Left hindlimb (tissue), 1 donor: Measurements from ENCODE around the gene UROC1.
A peak's percentile ranks its signal among the peaks of the same experiment; 100 is the strongest.

Source experiments
- DNase-seq: peaks from one replicate; pipeline ENCODE4 v3.0.0-alpha.2; 2018

UROC1 gene

DNA sequence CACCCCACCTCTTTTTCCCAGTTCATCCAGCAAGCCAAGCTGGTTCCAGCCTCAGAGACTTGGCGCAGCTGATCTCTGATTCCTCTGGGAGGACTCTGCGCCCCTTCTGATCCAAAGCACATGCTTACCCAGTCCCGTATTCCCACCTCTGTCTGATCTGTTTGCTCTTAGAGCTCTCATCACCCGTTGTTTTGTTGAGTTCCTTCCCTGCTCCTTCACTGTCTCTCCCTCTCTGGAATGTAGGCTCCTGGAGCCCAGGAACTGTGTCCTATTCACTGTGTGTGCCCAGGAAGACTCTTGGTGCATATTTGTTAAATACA is 40.6 kb downstream of the UROC1 start:
- DNase-seq, result peak; percentile 34

DNA sequence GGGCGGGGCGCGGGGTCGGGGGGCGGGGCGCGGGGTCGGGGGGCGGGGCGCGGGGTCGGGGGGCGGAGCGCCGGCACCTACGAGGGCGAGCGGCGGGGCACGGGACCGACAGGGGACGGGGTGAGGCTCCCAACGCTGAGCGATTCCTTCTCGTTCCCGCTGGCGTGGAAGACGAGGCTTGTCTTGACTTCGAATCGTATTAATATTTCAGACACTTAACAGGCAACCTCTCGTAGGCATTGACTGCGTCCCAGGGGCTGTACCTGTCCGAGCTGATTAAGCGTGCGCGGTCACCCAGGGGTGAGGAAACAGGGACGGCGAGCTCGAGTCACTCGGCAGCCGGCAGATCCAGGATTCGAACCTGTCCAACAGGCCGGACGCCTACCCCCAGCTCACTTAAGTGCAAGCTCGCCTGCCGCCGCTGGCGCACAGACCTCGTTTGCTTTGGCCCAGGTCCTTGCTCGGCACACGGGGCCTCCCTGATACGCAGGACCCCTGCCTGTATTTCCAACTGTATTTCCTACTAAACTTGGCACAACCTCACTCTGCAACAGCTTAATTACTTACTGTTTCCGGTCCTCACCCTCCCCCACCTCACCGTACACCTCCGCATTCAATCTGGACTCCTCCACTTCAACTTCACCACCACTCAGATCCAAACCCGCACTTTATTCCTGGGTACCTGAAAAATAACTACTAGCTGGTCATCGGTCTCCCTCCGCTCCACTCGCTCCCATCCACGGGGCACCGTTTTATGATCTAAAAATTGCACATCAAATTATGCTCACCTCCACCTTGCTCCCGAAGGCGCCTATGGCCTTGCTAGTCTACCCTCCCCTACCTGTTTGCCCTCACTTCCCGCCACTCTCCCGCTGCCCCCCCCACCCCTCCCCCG is 41.2 kb downstream of the UROC1 start:
- DNase-seq, result peak; percentile 71

DNA sequence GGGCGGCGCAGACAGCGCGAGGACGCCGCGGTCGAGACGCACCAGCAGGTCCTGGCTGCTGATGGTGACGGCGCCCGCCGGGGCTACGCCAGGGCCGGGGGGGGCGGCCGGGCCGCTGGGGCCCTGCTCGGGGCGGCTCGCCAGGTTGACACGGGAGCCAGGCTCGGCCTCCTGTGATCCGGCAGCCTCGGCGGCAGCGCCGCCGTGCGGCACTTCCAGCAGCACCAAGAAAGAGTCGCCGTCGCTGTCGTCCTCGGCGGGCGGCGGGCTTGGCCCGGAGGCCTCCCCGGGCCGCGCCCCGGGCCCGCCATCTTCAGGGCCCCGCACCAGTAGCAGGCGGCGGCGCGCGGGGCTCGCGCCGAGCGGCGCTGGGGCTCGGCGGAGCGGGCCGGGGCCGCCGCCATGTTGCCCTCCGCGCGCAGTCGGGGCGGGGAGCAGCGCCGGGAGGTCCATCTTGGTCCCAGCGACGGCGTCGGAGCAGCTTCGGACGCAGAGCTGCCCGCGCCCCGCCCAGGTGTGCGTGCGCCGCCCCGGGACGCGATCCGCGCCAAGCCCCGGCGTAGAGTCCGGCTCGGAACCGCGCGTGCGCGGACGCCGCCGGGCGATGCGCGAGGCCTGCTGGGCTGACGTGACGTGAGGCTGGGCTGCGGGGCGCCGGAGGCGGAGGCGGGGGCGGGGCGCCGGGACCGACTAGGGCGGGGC is 42.0 kb downstream of the UROC1 start, which contains the start of gene ZXDC:
ZXDC (minus strand) TSS at position 479 of the 702 bp plus-strand sequence; CDS start at position 453, 26 bp downstream.
- peak; percentile 95 for DNase-seq

GRCh38 chr3:126474498-126475412 is 42.8 kb downstream of the UROC1 start:
- peak; percentile 61 for DNase-seq

DNA sequence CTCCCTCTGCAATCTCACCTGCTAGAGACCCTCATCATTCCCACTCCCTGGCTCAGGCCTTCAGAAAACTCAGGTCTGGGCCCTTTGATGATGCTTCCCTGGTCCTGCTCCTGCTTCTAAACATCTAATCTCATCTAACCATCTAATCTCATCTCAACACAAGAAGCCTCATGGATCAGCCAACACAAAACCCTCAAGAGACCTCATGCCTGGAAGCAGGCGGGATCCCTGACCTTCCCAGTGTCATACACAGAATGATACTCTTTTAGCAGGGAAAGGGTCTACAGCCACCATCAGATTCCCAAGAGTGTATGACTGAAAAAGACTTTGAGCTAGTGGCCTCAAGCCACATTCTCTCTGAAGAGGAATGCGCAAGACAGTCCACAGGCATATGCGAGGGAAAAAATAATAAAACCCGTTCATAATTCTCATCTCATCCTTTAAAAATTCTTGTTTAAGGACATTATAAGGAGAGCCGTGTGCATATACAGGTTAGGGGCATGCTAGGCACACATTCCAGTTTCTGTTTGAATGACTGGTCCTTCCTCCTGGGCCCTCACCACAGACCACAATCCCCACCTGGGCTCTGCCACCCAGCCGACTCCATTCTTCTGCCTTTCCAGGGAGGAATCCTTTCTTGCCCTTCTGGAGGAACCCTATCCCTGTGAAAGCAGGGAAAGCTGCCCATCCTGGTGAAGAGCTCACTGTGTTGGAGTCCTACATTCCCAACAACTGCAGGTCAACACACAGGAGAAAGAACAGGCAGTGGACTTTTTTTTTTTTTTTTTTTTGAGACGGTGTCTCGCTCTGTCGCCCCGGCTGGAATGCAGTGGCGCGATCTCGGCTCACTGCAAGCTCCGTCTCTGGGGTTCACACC is 44.0 kb downstream of the UROC1 start:
- no peak for DNase-seq

DNA sequence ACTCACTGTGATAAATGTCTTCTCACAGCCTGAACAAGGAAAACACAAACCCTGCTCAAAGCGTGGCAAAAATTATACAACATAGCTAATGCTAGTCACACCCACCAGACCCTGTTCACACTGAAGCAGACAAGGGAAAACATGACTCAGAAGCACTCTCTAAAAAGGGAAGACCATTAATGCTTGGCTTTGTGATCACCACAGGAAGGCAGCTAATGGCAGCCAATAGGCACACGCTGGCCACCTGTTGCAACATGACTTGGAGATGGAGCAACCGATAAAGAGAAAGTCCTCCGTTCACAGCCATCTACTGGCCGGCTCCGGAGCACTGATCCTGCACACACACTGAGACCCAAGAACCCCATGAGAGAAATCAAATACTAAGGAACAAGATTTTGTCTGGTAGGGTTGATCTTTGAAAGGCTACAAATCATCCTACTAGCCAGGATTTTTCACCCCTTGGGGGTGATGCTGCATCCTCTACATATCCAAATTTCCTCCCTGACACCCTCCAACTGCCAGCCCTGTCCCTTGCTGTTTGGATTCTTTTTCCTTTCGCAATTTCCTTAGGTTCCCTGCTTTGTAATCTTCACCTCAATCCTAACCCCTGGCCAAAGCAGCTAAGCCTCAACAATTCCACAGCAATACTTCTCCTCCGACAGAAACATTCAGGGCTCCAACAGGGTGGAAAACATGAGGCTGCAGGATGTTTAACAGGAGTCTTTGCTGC is 45.1 kb downstream of the UROC1 start:
- no peak for DNase-seq

DNA sequence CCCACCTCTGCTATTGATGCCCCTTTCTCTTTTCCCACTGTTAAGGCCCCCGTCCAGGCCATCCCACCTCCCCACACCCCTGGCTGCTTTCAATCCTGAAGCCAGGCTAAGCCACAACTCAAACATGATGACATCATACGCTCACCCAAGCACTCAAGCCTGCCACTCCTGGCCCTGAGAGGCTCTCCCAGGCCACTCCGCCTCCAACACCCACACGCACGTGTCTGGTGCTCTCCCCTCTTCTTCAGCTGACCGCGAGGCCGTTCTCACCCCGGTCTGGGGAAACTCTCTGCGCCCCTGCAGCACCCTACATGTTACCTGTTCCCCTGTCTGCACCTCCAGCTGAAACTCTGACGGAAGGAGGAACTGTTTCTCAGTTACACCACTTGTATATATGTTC is 48.1 kb downstream of the UROC1 start:
- no peak for DNase-seq

- no peak for DNase-seq
These were observed 49.3 kb downstream of the UROC1 start for GRCh38 chr3:126468028-126468891.

DNA sequence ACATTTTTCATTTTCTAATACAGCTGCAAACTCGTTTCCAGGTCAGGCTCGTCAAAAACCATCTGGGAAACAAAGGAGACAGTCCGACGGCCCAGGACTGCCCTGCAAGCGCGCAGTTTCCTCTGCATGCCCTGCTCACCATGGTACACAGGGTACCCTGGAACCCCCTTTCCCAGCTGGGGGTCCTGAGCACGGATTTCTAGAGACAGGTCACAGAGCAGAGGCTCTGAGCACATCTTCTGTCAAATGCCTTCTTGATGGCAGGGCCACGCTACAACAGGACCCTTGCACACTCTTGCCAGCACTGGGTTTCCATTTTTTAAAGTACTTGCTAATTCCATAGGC is 50.0 kb downstream of the UROC1 start:
- no peak for DNase-seq

- no peak for DNase-seq
These were observed 50.5 kb downstream of the UROC1 start for GRCh38 chr3:126466886-126467610.

DNA sequence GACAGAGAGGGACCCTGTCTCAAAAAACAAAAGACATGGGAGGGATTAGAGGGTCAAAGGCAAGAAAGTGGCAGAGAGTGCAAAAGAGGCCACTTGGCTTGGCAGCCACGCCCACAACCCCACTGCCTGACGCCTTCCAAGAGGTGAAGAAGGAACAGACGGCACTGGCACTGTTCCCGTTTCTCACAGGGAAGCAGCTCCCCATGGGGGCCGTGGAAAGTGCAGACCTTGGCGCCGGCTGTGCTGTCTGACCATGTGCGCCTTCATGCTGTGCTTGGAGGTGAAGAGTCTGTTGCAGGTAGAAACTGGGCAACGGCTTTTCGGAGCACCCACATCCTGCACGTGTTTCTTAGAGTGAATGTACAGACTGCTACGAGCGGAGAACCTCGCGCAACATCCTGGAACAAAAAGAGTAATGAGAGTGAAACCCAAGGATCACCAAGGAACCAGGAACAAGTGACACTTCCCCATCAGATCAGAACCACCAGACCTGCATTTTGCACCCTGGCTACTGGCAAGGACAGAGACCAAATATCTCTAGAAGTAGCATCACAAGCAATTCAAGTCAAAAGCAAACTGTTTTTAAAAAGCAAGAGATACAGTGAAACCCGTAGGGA is 51.5 kb downstream of the UROC1 start:
- no peak for DNase-seq

- no peak for DNase-seq
These were observed 52.6 kb downstream of the UROC1 start for GRCh38 chr3:126464997-126465396.

DNA sequence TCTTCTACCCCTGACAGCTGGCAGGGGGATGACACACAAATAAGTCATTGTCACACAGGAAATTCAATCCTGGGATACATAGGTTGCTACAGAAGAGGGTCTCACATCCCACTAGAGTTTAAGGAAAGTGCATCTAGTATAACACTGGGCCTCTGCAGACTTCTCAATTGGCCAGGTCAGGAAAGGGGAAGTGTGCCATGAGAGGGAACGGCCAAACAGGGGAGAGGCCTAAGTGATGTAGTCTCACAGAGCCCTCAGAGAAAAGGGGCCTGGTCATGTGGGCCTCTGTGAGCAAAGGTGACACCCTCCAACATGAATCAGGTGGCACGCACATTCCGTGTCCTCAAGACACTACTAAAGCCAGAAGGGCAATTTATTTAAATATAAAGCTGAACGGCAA is 53.1 kb downstream of the UROC1 start:
- no peak for DNase-seq

- DNase-seq, result no peak
These were observed 53.5 kb downstream of the UROC1 start for GRCh38 chr3:126464093-126464492.

DNA sequence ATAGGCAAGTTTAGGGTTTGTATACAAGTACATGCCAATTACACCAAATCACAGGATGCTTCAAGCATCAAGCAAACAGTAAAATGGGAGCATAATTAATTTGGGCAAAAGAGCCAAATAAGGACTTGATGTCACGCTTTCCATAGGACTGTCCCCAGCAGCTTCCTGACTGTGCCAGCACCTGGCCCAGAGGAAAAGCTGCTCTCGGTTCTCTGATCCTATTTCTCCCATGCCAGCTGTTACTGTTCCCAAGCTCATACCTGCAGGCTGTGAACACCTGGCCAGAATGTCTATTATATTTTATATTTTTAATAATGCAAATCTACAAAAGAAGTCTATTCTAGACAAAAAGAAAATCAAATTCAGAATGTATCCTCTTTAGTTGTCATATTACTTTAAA is 54.1 kb downstream of the UROC1 start:
- no peak for DNase-seq

DNA sequence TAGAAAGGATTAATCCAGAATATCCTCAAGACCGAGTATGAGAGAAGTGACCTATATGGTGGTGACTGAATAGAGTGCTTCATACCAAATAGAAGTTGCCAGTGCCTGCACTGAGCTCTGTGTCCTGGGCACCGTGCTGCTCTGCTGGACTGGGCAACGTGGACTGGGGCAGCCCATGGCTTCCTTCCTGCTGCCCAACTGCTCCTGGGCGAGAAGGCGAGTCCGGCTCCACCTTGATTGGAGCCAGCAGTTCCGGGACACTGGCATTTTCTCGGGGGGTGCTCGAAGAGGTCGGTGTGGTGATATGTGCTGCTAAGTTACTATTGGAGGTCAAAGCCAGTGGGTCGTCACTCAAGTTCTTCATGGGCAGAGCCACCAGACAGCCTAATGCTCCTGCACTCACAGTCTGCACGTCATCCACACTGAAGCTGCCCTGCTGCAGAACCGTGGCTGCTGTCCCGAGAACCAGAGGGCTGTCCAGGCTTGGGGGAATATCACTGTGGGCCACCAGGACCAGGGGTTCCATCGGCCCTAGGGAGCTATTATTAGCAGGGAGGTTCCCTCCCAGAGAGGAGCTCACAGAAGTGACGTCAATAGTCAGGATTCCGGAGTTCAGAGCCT is 56.0 kb downstream of the UROC1 start:
- no peak for DNase-seq

- DNase-seq, result no peak
These were observed 57.2 kb downstream of the UROC1 start for GRCh38 chr3:126460381-126460780.

- no peak for DNase-seq
These were observed 57.8 kb downstream of the UROC1 start for GRCh38 chr3:126459763-126460127.
